Measurements from ENCODE around the gene GNB1. TPM values are rescaled to one million over a fixed set of nuclear protein-coding genes. Genes with fewer than 3 reads are reported as not detected.

GNB1 gene
- total and polyA plus RNA-seq, 9 of the 15 experiments (the other 6 are each of a cell fraction or from before 2014, with no cell fraction given), result 34.3 to 388 (median 114) TPM

GRCh38 chr1:1908506-1908791, 17.6 kb upstream of the GNB1 start (continued):
- TF ChIP-seq CREB5 (CRISPR knock-in tag; IDR thresholded peaks at IDR 0.05), result no peak
- TF ChIP-seq RBM14 (IDR thresholded peaks at IDR 0.05; ENCODE audit: borderline replicate concordance, insufficient read depth, low read depth, low read length), result 0 out of 2 replicates have a peak, but pooled peaks have one; percentile 66
- TF ChIP-seq DNMT1 (IDR thresholded peaks at IDR 0.05), result no peak
- no peak for TF ChIP-seq TBP (optimal IDR thresholded peaks at IDR 0.05; ENCODE audit: low read depth, low read length)
- TF ChIP-seq ZFP91 (CRISPR knock-in tag; IDR thresholded peaks at IDR 0.05), result no peak
- no peak for TF ChIP-seq ZBTB26 (CRISPR knock-in tag; IDR thresholded peaks at IDR 0.05)
- TF ChIP-seq ZC3H4 (CRISPR knock-in tag; IDR thresholded peaks at IDR 0.05; ENCODE audit: borderline replicate concordance), result no peak
- peak in 1 of 2 experiments; percentile 43; a peak in 1 of 4 replicates for TF ChIP-seq NRF1 (conservative IDR thresholded peaks at IDR 0.05 in 1 of 2, IDR thresholded peaks at IDR 0.05 in 1 of 2)
- TF ChIP-seq ZNF165 (CRISPR knock-in tag; IDR thresholded peaks at IDR 0.05; ENCODE audit: borderline replicate concordance), result no peak
- no peak for TF ChIP-seq FOXJ2 (tag; IDR thresholded peaks at IDR 0.05)
- no peak for TF ChIP-seq ATF3 (IDR thresholded peaks at IDR 0.05)
- TF ChIP-seq ATF3 (CRISPR knock-in tag; conservative IDR thresholded peaks at IDR 0.05), result no peak
- TF ChIP-seq EZH2 (IDR thresholded peaks at IDR 0.05; ENCODE audit: borderline replicate concordance, low read depth, low read length), result no peak
- no peak for TF ChIP-seq ZNF3 (CRISPR knock-in tag; IDR thresholded peaks at IDR 0.05)
- no peak for TF ChIP-seq MAFF (IDR thresholded peaks at IDR 0.05; ENCODE audit: low read length)
- peak; percentile 42 for TF ChIP-seq ZNF592 (IDR thresholded peaks at IDR 0.05)
- TF ChIP-seq EP300 (IDR thresholded peaks at IDR 0.05; ENCODE audit: low read length), result no peak
- no peak for TF ChIP-seq ZBTB7A (IDR thresholded peaks at IDR 0.05; ENCODE audit: borderline replicate concordance, control insufficient read depth, low read depth, low read length)
- TF ChIP-seq MTA3 (IDR thresholded peaks at IDR 0.05; ENCODE audit: borderline replicate concordance), result no peak
- TF ChIP-seq FIP1L1 (IDR thresholded peaks at IDR 0.05; ENCODE audit: low read depth, low read length, poor library complexity, severe bottlenecking), result peak; percentile 25
